GM18520 (cell line): ENCODE measurements around the gene LBH.

Source experiments
- ATAC-seq: cut with Tn5 transposase; IDR thresholded peaks from one replicate; pipeline ENCODE4 v1.9.1; 2021; ENCODE audit not compliant: unreplicated experiment

Gene LBH

DNA sequence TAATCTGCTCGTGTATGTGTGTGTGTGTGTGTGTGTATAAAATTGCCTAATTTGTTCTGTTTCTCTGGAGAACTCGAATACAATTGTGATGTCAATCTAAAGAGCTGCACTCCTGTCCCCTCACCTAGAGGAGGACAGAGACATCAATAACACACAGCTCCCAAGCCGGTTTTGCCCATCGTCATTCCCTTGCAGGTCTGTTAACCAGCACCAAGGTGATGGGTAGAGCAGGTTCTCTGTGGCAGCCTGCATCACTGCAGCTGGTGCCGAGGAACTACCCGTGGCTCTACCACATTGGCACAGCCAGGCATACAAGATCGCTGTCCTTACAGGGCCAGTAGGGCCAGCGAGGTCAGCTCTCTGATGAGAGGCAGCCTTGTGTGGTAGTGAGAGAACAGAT lies 41.0 kb downstream of the LBH start:
- no peak for ATAC-seq

GRCh38 chr2:30272761-30273573 lies 41.6 kb downstream of the LBH start:
- no peak for ATAC-seq

- no peak for ATAC-seq
Measured at GRCh38 chr2:30273574-30273929, 42.2 kb downstream of the LBH start.

DNA sequence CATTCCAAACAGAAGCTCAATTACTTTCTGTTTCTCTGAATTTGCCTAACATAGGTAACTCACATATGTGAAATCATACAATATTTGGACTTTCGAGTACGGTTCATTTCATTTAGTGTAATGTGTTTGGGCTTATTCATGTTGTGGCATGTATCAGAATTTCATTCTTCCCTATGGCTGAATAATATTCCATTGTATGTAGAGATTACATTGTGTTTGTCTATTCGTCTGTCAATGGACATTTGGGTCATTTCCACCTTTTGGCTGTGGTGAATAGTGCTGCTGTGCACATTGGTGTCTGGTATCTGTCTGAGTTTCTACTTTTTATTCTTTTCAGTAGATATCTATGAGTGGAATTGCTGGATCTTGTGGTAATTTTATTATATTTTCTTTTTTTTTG lies 43.9 kb downstream of the LBH start:
- no peak for ATAC-seq

DNA sequence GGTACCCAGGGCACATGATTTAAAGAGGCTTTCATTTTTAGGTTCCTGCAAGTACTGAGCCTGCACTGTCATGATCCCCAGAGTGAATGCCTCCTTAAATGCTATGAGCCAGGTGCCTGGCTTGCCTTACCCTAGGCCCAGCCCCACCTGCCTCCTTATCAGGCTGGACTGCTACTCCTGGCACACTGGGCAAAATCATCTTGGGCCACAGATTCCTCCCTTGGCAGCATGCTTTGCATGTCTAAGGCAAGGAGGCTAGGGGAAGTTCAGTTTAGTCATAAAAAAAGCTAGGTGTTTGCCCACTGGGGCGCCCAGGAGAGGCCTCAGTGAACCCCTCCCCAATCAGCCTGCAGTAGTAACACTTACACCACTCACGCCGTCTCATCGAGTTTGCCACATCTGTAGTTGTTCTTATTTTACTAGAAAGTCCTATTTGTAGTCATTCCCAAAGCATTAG lies 45.1 kb downstream of the LBH start:
- peak; percentile 70 for ATAC-seq

- ATAC-seq, result no peak
Measured at GRCh38 chr2:30277582-30277981, 46.2 kb downstream of the LBH start.

GRCh38 chr2:30278419-30278818 lies 47.1 kb downstream of the LBH start:
- ATAC-seq, result no peak

DNA sequence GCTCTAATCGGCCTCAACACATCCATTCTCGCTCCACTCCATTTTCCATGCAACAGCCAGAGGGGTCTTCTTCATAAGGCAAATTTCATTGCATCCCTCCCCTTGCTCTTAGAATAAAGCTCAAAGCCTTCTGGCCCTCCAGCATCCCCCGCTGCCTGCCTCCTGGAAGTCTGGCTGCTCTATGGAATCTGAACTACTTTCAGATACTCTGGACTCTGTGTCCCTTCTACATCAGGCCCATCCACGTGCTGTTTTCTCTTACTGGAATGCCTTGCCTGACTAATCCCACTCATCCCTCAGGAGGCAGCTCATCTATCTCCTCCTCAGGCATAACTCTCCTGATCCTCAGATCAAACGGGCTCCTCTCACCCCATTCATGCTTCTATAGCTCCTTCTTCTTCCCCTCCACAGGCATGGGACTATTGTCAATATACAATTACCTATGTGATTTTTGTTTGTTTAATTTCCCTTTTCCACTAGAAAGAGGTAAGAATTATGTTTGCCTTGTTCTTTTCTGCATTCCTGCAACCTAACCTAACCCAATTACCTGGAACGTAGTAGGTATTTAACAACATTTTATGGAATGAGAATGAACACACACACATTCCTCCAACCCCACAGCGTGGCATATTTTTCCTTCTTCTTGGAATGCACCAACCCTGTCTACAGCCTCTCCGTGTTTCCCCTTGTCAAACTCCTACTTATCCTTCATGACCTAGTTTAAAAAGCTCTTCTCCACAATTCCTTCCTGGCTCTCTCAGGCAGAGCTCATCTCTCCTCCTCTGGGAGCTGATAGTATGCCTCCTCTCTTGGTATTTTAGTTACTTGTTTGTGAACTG lies 49.5 kb downstream of the LBH start:
- no peak for ATAC-seq

DNA sequence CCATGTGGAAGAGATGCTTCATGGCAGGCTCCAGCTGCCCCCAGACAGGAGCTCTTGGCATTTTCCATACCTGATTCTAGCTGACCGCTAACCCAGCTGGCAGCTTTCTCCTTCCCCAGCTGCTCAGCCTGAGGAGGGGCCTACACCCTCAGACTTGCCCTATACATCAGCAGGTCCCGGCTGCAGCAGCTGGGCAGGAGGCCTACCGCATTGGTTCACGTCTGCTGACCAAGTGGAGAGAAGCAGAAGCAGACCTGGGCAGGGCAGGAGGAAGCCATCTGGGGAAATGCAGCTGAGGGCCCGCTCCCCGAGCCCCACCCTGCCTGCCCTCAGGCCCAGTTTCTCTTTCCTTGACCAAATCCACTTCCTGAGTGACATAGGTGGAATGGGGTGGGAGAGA lies 50.7 kb downstream of the LBH start:
- ATAC-seq, result no peak

DNA sequence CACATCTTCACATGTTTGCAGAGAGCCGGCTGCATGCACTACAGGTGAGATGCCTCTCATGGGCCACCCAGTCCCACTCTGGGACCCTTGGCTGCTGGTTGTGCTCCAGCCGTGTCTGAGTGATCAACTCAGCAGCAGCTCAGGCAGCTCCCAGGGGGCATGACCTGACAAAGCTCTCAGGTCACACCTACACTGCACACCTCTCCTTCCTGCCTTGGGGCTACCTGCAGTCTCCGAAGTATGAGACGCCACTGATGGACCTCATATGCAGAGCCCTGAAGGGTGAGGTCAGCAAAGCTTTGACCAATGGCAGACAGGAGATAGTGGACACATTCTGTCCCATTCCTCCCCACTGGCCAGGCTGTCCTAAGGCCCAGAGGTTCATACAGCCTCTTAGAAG lies 51.4 kb downstream of the LBH start:
- ATAC-seq, result no peak

DNA sequence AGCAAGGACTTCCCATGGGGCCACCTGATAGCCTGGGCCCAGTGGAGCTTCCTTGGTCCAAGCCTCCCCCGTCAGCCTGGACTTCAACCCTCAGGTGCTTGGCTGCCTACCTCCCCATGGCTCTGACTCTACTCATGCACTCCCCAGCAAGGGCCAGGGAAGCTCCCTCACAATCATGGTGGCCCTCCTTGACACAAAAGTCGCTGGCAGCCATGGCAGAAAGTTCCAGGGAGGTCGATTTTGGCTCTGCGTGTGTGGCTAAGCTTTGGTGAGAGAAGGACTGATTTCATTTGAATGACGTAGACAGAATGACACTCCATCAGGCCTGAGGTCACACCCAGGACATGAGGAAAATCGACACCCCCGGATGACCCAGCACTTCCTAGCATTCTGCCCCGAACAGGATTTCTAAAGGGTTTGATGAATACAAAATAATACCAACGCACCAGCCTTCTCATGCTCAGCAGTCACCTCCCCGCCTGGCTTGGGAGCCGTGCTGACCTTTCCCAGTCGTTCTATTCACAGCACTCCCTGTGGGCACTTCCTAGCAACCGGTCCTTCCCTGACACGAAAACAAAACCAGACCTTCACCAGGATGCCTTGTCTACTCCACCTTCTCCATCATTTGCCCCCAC lies 52.7 kb downstream of the LBH start:
- ATAC-seq, result no peak

- ATAC-seq, result no peak
Measured at GRCh38 chr2:30285758-30286157, 54.4 kb downstream of the LBH start.

GRCh38 chr2:30287190-30287840 lies 56.0 kb downstream of the LBH start:
- ATAC-seq, result no peak

DNA sequence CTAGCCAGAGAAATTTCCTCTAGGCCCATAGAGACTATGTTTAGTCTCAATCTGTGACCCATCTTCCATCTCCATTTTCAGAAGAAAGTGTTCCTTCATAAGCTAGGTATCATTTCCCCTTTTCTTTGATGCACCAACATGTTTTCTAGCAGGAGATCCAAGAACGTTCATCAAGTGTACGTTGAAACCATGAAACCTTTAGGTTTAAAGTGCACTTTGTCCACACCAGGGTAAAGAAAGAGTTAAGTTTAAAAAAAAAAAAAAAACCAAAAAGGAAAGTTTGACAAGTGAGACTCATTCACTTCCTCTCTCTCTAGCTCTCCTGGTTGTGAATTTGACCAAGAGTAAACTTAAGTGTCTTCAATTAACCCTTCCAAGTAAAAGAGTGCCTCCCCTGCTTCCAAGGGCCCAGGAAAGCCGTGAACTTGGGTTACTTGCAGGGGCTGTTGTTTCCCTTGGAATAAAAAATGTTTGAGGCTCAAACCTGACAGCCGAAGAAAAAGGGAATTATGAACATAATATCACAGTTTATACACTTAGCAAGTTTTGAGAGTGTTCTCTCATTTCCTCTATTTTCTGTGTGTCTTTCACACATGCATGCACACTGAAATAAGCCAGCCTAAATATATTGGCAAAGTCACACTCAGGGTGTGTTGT lies 56.7 kb downstream of the LBH start:
- ATAC-seq, result no peak

GRCh38 chr2:30288561-30288960 lies 57.2 kb downstream of the LBH start:
- ATAC-seq, result no peak

DNA sequence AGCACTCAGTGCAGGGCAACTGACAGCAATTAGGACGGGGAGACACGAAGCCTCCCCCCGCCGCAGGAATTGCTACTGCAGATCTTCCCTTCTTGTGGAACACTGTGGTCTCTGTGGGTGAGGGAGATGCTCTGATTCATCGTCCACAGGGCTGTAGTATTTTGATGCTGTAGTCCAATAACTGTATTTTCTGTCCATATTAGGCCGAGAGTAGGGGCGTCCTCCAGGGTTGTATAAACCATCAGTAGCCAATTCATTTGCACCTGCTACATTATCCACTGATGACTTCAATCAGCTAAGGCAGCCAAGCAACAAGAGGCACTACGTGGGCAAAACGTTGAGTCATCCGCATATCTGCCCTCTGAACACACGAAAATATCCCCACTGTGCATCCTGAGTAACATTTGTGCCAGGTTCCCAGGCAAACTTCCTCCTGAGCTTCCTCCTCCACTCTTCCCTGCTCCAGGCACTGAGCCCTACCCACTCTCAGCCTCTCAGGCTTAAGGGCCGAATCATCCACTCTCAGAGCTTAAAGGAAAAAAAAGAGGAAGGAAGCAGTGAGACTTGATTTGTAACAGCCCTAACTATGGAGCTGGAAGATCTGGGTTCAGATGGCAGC lies 62.1 kb downstream of the LBH start:
- no peak for ATAC-seq

GRCh38 chr2:30294133-30294532 lies 62.8 kb downstream of the LBH start:
- no peak for ATAC-seq

DNA sequence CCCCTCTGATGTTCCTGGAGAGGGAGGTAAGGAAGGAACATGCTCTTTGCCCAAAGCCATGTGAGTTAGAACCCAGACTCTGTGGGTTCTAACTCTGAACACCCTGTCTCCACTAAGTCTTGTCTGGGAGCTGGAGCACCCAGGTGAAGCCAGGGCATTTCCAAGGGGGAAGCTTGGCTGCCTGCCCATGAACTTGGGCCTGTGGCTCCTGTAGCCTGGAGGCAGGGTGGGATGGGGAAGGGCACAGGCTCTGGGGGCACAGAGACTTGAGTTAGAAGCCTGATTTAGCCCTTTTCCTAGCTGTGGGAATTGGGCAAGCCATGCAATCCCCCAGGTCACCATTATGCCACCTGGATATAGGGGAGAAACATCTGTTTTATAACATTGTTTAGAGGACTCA lies 65.2 kb downstream of the LBH start:
- ATAC-seq, result no peak

DNA sequence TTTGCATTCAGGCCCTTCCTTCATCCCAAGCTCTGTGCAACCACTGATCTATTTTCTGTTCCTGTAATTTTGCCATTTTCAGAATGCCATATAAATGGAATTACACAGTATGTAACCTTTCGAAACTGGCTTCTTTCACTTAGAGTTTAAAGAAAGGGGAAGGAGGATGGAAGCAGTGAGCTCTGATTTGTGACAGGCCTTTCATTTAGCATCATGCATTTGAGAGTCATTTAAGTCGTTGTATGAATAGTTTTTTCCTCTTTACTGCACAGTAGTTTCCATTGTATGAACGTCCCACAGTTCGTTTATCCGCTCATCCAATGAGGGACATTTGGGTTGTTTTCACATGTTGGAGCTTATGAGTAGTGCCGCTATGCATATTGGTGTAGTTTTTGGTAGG lies 67.0 kb downstream of the LBH start:
- no peak for ATAC-seq

- no peak for ATAC-seq
Measured at GRCh38 chr2:30300122-30300455, 68.8 kb downstream of the LBH start.
